Measurements from ENCODE around the gene H6PD.

The H6PD gene

GRCh38 chr1:9260059-9260766, 25.6 kb downstream of the H6PD start:
- DNase-seq: no peak

GRCh38 chr1:9261496-9261895, 26.9 kb downstream of the H6PD start:
- DNase-seq: no peak

GRCh38 chr1:9262096-9262986, 27.8 kb downstream of the H6PD start:
- no peak for DNase-seq

- no peak for DNase-seq
These were observed 28.8 kb downstream of the H6PD start for GRCh38 chr1:9263276-9263855.

DNA sequence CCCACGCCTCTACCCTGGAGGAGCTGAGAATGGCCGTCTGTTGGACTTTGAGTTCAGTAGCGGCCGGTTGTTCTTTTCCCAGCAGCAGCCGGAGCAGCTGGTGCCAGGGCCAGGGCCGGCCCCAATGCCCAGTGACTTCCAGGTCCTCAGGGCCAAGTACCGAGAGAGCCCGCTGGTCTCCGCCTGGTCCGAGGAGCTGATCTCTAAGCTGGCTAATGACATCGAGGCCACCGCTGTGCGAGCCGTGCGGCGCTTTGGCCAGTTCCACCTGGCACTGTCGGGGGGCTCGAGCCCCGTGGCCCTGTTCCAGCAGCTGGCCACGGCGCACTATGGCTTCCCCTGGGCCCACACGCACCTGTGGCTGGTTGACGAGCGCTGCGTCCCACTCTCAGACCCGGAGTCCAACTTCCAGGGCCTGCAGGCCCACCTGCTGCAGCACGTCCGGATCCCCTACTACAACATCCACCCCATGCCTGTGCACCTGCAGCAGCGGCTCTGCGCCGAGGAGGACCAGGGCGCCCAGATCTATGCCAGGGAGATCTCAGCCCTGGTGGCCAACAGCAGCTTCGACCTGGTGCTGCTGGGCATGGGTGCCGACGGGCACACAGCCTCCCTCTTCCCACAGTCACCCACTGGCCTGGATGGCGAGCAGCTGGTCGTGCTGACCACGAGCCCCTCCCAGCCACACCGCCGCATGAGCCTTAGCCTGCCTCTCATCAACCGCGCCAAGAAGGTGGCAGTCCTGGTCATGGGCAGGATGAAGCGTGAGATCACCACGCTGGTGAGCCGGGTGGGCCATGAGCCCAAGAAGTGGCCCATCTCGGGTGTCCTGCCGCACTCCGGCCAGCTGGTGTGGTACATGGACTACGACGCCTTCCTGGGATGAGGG, 29.7 kb downstream of the H6PD start:
- DNase-seq: no peak

- DNase-seq: no peak
These were observed 30.5 kb downstream of the H6PD start for GRCh38 chr1:9265037-9265436.

- DNase-seq: no peak
These were observed 31.4 kb downstream of the H6PD start for GRCh38 chr1:9265968-9266367.

- no peak for DNase-seq
These were observed 32.7 kb downstream of the H6PD start for GRCh38 chr1:9267352-9267686.

DNA sequence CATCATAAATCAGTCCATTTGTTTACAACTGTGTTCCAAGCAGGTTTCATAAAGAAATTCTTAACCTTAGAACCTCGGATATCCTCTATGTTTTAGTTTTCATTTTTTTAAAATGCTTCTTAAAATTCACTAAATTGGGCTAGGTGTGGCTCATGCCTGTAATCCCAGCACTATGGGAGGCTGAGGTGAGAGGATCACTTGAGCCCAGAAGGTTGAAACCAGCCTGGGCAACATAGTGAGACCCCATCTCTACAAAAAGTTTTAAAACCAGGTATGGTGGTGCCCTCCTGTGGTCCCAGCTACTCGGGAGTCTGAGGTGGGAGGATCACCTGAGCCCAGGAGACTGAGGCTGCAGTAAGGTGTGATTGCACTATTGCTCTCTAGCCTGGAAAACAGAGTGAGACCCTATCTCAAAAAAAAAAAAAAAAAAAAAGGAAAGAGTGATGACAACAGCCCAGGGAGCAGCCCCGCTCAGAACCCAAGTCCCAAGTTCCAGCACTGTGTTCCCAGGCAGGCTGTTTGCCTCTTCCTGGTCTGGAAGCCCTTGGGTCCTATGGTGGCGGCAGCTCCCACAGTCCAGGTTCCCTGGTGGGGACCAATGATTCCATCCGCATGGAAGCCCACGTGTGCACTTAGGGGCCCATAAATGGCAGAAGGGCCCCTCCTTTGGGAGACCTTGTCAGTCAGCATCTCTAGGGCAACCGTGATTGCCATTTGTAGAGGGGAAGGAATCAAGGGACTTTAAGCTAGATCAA, 33.4 kb downstream of the H6PD start:
- no peak for DNase-seq

DNA sequence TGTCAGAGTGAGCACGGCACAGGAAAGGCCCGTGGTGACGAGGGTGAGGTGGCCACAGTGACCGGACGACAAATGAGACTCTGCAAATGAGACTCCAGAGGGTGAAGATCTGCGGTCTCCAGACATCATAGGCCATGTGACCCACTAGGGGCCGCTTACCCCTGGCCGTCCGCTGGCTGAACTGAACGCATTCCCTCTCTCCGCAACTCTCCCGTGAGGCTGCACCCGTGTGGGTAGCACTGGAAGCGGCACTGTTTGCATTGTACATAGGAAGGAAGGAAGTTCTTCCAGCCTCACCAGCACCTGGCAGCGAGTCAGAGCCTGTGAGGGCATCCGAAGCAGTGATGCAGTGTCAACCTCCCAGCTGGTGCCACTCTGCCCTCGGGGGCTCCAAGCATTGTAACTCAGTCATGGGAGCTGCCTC, 34.5 kb downstream of the H6PD start:
- DNase-seq: no peak

DNA sequence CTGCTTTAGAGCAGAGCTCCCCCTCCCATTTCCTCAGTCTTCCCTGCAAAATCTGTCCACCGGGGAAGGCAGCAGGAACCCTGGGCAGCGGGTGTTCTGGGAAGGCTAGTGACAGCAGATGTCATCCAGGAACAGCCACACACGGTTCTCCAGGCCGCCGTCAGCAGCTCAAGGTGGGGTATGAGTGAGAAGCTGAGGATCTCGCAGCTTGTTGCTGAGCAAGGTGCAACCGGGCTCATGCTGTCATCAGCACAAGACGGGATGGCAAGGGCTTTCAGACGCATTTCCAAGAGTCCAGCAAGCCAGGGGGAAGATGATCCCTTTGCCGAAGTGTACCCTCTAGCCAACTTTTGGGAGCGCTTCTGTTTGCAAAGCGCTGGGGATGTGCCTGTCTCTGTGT, 35.1 kb downstream of the H6PD start:
- DNase-seq: no peak

DNA sequence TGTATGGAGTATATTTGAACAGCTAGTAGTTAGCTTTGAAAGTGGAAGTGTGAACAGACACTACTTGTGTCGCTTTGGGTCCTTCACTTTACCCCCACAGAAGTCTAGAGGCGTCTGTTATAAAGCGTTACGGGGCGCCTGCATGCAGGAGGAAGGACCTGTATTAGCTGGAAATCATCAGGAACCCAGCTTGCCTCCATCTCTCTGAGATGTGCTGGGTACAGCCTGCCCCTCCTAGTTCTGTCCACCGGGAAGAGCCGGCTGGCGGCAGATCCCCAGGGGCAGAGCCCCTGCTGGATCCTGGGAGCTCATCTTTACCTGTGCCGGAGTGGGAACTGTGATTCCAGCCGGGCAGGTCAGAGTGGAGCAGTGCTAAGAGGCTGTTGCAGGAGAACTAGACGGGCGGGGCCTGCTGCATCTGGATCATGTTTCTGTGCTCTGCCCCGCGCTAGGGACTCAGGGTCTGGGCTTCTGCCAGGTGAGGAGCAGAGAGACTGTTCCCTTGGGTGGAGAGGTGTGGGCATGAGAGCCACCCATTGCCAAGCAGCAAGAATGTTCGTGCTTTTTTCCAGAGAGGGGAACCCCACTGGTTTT, 35.8 kb downstream of the H6PD start:
- no peak for DNase-seq

- DNase-seq: no peak
These were observed 36.7 kb downstream of the H6PD start for GRCh38 chr1:9271283-9271682.

DNA sequence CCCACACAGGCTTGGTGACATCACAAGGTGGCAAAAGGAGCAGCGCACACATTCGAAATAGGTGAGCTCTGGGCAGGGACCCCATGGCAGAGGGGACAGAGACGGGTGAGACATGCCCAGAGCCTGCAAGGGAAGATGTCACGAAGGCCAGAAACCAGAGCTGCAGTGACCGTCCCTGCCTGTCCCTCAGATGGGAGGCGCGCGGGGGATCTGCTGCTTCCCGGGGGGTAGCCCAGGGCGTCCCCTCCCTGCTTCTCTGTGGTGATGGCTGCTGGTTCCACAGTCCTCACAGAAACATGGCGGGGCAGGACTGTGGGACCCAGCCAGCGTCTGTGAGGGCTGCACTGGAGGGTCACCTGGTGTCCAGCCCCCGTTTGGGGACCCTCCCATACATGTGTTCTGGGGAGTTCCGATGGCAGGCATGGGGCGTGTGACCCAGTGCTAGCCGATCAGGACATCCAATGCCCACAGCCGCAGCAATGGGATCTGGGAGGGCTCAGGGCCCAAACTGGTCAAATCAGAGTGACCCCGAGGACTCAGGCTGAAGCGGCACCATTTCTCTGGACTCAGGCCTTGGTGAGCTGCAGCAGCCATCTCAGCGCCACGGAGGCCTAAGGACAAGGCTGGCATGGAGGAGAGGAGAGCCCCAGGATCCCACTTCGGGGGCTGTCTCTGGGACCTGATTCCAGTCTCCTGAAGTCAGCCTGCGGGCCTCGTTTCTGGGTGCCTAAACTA, 37.5 kb downstream of the H6PD start:
- no peak for DNase-seq

DNA sequence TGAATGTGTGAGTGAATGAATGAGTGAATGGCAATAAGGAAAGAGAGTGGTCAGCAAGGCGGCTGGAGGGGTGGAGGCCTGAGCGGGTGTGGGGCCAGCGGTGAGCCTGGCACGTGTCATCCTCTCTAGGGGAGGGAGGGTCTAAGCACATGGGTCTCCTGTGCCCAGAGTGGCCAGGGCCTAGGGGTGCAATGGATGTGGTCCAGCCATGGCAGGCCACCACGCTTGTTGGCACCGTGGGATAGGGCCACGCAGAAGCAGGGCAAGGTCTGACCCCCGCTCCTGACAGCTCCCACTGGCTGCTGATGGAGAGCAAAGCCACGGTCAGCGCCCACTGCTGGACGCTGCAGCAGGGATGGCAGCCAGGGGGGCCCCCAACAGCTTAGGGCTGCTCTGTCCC, 38.6 kb downstream of the H6PD start:
- no peak for DNase-seq

GRCh38 chr1:9275161-9275560, 40.6 kb downstream of the H6PD start:
- DNase-seq: no peak

- DNase-seq: peak; percentile 36
These were observed 41.0 kb downstream of the H6PD start for GRCh38 chr1:9275567-9276034.

DNA sequence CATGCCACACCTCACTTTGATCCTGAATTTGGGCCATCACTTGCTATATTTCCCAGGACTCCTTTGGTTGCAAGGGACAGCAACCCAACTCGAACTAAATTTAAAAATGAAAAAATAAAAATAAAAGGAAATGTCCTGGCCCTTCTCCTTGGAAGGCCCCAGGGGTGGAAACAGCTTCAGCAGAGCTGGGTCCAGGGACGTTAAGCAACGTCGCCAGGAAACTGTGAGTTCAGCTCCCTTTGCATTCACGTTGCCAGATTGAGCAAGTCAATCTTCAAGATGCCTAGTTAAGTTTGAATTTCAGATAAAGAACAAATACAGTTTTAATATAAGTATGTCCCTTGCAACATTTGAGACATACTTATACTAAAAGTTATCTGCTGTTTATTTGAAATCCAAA, 43.5 kb downstream of the H6PD start:
- DNase-seq: no peak

- DNase-seq: no peak
These were observed 44.1 kb downstream of the H6PD start for GRCh38 chr1:9278585-9279153.

DNA sequence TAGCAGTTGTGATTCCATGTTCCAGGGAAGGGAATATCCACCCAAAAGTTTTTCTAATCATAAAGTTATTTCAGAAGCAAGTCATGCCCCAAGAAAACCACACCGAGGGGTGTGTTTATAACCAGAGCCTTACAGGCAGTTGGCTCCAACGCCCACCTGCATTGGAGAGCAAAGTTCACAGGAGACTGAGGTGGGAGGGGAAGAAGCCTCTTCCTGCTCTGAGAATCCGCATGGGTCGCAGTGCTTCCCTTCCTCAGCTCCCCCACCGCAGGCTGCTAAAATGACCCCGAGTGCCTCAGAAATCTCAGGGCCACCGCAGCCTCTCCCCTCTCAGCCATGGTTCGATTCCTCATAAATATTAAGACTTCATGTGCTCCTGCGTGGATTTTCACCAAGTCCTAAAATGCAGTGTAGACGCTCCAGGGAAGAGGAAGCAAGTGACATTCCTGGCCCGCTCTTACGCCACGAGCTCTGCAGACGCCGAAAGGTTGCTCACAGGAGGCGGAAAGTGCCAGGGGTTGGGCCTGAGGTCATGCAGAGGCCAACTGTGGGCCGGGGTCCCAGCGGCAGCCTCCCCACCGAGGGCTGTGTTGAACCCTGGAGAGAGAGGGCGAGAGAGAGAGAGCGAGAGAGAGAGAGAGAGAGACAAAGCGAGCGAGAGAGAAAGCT, 44.7 kb downstream of the H6PD start:
- DNase-seq: no peak

Measured in CD4-positive, alpha-beta T cell treated with Interleukin-21 for 1 hour (primary cell).